Stimulated activated CD8-positive, alpha-beta memory T cell treated with anti-CD3 and anti-CD28 coated beads, Interleukin-15, amount 100 ng/mL, for 48 hours (primary cell): ENCODE results near the gene MINDY4.

Source experiments
- DNase-seq, 2 donors: peaks; one replicate each; pipeline ENCODE4 v3.0.0-alpha.2; 2020; ENCODE audit warnings: low read depth in 2 of 2

The MINDY4 gene

DNA sequence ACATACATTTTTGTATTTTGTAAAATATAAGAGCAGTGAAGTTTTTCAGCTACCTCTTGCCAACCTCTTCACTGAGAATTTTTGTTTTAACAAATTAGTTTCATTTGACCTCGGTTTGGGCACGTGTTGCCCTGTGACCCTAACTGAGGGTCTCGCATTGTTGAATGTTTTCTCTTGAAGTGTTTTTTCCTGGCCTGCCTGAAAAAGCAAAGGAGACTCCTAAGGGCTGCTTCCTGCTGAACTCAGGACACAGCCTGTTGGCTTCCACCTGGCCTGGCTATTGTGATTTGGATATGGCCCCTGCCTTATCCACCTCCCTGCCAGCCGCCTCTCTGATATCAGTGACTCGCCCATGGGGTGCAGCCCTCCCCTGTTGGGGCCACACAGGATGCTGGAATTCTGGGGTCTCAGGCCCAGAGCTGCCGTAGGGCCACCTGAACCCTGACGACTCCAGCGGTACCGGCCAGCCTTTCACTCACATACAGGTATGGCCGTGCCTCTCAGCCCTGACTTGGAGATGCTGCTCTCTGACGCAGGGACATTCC, 81.6 kb downstream of the MINDY4 start:
- no peak for DNase-seq

DNA sequence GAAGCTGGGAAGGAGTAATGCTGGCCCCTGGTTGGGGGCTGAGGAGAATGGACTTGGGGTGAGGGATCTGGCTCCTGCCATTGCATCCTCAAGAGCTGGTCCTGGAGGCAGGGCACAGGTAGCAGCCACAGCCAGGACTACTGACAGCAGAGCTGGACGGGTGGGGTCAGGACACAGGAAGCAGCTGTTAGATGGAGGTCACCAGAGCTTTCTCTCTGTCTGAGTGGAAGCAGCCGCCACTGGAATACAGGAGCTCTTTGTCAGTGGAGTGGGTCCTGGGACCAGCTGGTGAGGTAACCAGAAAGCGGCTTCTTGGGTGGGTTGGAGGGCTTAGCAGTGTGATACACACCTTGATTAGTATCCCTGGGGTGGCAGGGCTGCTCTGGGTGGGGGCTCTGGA, 82.4 kb downstream of the MINDY4 start:
- no peak for DNase-seq

DNA sequence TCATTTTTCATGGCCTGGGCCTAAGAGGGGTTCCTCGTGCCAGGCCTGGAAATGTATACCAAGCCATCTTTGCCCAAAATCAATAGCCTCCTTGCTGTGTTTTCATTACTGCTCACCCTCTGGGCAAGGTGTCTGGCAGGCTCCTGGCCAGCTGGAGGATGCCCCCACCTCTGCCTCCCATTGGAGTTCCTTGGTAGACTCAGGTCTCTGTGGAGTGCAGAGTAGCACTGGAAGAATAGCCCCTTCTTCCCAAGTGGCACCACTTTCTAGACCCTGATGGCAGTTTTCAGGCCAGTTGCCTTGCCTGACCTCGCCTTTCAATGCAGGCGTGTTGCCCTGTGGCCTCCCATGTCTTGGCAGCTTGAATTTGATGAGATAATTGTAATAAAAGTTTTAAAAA, 84.7 kb downstream of the MINDY4 start:
- DNase-seq = no peak

DNA sequence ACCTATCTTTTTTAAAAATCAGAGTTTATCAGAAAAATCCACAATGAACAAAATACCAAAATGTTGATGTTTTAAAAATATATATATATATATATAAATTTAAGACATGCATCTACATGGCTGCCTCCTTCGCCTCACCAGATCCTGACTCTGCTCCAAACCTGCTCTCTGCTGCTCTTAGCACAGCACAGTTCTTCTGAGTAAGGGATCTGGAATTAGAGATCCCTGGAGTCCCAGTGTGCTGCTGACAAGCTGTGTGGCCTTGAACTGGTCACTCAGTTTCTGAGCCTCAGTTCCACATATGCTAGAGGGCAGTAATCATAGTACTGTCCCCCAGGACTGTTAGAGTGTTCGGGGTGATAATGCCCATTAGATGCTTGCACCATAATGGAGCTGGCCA, 87.4 kb downstream of the MINDY4 start:
- DNase-seq = no peak

DNA sequence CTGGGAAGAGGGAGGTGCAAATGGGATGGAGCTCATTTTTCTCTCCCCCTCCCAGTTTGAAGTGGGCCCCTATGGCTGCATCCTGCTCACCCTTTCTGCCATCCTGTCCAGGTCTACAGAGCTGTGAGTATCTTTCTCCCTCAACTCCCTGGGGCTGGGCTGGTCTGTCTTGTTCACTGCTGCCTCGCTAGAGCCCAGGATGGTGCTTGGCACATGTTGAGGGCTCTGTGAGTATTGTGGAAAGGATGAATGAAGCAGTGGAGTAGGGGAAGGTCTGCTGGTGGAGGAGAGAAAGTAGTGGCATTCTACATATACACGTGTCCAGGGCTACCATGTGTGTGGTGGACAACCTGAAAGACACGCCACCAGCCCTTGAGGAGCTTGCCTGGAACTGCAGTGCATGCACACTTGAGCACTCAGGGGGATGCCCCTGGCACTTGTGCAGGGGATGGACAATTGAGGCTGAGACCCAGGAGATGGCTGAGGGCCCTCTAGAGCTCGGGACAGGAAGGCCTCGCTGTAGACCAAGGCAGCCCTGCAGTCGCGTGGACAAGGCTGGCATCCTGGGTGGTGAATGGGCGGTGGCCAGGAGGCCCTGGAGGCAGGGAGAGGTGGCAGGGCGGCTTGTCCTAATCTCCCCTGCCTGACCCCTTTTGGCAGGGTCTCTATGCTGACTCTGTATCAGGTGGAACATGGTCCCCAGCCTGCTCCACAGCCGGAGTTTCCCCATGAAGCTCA, 88.2 kb downstream of the MINDY4 start:
- DNase-seq = no peak

DNA sequence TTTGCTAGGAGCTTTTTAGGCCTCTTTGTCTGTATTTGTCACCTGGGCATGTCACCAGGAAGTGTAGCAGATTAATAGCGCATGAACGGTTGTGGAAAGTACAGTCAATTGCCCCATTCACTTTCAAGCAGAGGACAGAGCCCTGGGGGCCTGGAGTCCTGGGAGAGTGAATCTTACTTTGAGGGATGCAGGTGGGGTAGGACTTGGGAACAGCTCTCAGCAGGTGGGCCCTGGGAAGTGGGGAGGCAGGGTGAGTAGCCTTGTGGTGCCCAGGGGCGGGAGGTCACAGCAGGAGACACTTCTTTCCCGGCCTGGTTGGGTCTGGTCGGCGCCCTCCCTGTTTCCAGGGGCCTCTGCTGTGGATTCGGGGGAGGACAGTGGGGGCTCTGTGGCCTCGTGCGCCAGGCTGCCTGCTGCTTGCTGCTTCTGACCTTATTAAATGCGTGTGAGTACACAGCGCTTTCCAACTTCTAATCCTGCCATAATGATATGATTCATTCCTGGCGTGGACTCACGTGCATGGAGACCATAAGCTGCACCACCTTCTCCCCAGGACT, 88.8 kb downstream of the MINDY4 start:
- DNase-seq = no peak

DNA sequence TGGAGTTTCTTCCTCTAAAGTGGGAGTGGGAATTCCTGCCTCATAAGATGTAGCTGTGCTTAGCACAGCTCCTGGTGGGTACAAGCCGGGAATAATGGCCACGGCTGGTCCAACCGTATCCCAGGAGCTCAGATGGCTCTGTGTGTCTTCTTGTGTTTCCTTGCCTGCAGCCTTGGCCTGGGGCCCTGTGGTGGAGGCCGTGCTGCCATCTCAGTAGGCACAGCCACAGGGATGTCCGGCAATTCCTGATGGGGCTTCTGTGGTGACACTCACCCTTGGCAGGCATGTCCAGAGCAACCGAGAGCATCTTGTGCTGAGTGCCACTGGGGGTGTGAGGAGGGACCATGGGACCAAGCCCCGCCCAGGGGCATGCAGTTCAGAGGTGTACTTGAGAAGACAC, 90.4 kb downstream of the MINDY4 start:
- DNase-seq = no peak

DNA sequence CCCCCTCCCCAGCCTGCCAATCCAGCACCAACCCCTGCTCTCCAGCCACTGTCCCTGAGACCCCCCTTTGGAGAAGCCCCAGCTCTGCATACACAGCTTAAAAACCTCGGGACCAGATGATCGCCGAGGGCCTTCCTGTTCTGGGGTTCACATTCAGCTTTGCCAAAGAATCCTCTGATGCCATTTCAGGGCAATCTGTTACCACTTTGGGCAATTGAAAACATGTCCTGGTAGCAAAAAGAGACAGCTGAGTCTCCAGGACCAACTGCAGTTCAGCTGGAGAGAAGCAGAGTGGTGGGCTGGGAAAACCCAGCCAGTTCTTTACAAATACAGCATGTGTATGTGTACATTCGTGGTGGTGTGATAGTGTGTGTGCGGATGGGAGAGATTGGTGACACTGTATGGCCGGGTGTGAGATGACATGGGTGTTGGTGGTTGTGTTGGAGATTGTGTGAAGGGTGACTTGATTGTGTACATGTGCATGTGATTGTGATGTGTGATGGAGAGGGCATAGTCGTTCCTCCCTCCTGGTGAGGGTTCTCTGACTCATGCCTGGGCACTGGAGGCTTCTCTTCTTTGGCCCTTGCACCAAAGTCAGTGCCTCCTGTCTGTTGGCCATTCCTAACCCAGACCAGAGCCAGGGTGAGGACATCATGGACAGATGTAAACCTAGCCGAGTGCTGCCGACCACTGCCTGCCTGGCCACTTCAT, 91.9 kb downstream of the MINDY4 start:
- DNase-seq = no peak

DNA sequence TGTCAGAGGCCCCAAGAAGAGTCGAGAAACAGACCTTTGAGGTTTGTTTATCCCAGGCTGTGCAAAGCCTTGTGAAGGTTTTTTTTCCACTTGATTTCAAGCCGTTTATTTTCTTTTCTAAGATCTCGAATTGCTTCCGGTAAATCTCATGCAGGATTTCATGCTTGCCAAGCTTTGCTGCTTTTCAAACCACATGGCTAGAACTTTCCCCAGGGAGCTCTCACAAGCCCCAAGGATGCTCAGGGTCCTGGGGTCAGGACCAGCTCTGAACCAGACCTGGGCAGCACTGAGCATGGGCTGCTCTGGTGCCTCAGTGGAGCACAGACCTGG, 92.5 kb downstream of the MINDY4 start:
- DNase-seq = no peak

DNA sequence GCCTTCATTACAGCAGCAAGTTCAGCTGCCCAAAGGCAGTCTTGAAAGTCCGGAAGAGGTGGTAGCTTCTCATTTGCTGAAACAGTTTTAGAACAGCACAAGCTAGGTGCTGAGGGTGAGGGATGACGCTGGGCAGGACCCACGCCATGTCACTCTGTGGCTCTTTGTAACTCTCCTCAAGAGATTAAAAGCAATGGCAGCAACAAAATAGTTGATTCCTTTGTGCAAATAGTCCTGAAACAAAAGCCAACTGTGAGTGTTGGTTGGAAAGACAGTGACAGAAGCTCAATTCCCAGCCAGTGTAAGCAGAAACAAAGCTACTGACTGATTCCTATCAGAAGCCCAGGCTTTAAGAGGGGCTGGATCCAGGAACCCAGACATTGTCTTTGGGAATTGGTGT, 92.9 kb downstream of the MINDY4 start:
- DNase-seq = no peak

DNA sequence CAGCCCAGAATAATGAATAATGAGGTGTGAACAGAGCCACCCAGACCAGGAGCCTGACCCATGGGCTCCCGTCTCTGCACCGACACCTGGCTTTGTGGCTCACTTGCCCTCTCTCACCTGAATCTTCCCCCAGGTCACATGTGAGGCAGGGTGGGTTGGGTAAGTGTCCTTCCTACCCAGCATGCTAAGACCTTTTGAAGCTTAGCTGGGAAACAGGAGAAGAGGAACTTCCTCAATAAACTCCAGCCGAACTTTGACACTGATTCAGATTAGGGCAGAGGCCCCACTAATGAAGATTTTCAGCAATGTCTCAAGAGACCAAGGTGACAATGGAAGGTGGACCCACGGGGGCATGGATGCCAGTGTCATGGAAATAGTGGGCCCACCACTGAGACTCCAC, 93.9 kb downstream of the MINDY4 start:
- DNase-seq = no peak

DNA sequence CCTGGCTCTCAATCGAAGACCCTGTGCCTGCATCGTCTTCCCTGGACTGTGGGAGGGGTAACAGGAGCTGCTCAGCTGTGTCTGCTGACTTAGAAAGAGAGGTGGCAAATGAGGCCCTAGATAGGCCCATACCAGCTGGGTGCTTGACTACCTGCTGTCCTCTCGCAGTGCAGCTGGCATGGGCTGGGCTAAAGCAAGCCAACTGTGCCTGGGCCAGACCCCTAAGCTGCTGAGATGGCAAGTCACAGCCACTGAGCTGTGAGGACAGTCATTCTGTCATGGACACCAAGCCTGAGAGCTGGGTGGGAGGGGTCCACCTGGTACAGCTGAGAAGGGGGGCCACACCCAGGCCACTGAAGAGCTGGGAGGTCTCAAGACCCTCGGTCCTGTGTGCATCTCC, 94.6 kb downstream of the MINDY4 start:
- no peak for DNase-seq

DNA sequence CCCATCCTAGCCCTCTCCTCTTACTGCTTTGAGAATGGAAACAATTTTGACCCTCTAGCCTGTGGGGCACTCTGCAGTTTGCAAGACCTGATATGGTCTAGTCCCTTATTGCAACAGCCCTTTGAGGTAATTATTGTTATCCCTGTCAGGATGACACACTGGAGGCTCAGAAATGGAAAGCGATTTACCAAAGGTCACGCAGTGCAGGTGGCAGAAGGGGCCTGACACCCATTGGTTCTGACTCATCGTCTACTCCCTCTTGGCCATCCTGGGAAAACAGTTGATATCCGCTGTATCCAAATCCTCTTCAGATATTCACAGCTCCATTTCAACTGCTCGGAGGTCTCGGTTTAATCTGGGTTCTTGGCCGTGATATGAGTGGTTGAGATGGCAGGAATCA, 95.7 kb downstream of the MINDY4 start:
- no peak for DNase-seq

DNA sequence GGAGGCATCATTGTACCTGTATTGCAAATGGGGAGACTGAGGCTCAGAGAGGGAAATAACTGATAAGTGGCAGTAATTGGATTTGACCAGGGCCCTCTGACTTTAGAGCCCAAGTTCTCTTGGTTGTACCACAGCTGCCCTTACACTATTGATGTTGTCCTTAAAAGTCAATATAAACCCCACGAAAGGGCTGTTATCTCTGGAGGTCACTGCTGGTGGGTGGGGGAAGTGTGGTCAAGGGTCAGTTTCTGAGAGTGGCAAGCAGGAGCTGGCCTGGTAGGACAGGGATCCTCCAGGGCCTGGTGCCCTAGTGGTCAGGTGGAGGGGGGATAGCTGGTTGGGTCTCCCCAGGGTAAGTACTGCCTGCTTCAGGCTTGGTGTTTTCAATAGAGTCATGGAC, 96.3 kb downstream of the MINDY4 start:
- no peak for DNase-seq

DNA sequence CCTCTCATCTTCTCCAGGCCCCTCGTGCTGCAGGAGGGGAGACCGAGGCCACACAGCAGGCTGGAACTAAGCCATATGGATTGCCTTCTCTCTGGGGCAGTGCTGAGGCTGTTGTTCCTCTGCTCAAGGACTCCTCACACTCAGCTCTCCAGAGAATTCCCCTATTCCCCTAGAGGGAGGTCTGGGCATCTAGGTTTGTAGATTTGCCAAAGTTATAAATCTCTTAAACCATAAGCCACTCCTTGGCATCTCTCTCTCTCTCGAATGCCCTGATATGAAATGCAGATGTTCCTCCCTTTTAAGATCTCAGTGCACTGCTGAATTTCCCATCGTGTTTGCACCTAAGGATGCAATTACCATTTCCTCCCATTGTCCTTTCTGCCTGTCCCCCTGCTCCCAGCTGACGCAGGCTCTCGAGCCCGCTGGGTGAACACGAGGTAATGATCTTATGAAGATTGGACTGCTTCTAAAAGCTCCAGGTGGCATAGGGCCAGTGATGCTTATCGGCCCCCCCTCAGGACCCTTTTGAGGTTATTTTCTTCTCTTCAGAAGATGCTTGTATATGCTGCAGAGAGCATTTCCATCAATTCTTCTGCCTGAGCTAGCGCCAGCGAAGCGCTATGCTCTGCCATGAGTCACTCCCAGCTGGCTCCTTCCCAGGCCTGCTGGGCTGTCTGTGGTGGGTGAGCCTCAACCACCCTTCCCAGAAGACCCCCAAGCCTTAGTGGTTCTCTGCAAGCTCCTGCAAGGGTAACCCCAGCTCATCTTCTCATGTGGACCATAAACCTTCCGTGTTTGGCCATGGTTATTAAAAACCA, 98.8 kb downstream of the MINDY4 start:
- DNase-seq = no peak

DNA sequence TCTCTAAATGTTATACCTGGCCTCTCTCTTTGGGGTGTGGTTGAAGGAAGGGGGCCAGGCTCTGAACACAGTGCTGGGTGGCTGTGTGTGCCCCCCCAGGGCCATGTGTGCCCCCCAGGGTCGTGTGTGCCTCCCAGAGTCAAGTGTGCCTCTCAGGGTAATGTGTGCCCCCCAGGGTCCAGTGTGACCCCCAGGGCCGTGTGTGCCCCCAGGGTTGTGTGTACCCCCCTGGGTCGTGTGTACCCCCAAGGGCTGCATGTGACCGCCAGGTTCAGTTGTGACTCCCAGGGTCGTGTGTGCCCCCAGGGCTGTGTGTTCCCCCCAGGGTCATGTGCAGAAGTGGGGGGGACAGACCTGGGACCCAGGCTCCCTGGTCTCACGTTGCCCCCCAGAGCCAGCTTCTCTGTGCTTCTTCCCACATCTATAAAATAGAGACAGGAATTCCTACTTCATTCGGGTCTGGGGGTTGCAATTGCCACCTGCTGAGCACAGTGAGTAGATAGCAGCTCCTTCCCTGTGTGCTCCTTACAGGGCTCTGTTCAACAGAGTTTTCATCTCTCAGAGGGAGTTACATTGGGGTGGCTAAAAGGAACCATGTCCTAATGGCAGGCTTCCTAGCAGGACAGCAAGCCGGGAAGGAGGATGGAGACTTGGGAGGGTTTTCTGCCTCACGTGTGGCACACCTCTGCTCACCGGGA, 99.8 kb downstream of the MINDY4 start:
- no peak for DNase-seq

DNA sequence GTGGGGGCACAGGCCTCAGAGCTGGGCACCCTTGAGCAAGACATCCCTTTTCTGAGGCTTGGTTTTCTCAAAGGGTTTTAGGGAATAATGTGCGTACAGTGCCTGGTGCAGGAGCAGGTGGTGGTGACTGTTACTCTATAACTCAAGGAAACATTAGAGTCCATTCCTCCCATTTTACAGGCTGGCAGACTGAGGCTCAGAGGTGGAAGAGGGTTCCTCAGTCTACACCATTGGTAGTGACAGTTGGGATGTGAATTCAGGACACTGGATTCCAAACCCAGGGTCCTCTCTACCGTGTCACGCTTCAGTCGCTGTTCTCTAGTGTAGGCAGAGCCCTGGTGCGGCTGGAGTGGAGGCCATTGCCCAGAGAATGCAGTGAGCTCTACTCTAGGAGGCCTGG, 100.4 kb downstream of the MINDY4 start:
- DNase-seq = no peak

DNA sequence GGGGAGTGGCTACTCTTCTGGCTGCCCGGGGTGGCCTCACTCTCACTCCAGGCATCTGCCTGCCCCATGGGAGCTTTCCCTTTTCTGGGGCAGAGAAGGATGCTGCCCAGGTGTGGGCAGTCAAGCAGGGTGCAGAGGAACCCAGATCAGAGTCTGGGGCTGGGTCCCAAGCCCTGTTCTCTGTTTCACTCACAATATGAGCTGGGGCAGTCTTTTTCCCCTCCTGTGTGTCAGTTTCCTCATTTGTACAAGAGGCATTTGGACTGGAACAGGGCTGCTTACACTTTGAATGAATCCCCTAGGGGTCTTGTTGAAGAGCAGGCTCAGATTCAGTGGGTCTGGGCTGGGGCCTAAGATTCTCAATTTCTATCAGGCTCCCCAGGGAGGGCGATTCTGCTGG, 102.0 kb downstream of the MINDY4 start:
- no peak for DNase-seq

DNA sequence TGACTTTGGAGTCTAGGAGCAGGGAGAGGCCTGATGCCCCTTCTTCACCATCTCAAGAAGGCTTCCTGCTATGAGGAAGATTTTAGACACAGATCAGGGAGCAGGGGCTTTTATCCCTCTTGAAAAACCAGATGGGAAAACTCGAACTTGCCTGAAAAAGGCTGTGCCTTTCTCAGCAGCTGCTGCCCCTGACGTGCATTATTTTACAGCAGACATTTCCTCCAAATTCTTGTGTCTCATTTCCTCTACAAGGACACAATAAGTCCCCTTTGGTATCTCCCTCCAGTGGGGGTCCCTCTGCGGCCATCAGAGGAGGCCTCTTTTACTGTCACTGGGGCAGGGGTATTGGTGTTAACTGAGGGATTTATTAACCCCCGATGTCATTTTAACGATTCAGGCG, 102.4 kb downstream of the MINDY4 start:
- no peak for DNase-seq

DNA sequence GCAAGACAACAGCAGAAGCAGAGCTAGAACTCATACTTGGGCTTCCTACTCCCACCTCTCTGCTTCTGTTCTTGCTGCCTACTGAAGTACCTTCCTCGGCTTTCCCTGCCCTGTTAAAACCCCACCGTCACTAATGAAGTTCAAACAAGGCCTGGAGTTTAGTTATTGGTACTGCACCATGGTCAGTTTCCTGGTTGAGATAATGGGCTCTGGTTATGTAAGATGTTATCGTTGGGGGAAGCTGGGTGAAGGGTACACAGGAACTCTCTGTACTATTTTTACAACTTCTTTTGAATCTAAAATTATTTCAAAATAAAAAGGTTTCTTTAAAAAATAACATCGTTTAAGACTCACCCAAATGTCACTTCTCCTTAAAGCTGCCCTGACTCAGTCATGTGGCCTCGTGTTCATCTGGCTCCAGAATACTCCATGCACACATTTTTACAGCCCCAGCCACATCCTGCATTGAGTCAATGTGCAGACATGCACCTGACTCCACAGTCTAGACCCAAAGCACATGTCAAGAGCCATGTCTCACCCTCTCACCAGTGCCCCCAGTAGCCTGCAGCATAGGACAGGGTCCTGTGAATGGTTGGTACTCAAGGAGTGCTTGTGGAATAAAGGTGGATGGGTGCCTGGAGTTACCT, 103.6 kb downstream of the MINDY4 start:
- DNase-seq = no peak
